Thoracic aorta (tissue), 2 donors: Measurements from ENCODE around the gene DEAF1. TPM values are rescaled to one million over a fixed set of nuclear protein-coding genes. Genes with fewer than 3 reads are reported as not detected.
A peak's percentile ranks its signal among the peaks of the same experiment; 100 is the strongest.

Experiments used
- ATAC-seq: fragments of 150-250 bp; one replicate; pipeline ENCODE4 v1.8.0; 2017; ENCODE audit warnings: low read depth; ENCODE audit not compliant: insufficient number of reproducible peaks, low FRiP score
- DNase-seq: peaks from one replicate; pipeline ENCODE4 v3.0.0-alpha.2; 2020; ENCODE audit warnings: low spot score
- H3K27ac ChIP-seq, 2 donors: fragments of 200-600 bp; sonication (generic); 1 replicate in 1 of 2; 2 replicates in 1 of 2; pipeline ENCODE4 v1.5.1; 2016; ENCODE audit warnings: mild to moderate bottlenecking in 2 of 2, moderate library complexity in 2 of 2
- H3K27me3 ChIP-seq: fragments of 200-600 bp; sonication (generic); replicated peaks from 2 replicates; pipeline ENCODE4 v1.6.0; 2016; ENCODE audit warnings: mild to moderate bottlenecking; ENCODE audit not compliant: insufficient read depth
- H3K36me3 ChIP-seq: fragments of 200-600 bp; sonication (generic); one replicate; pipeline ENCODE4 v1.5.1; 2016
- H3K4me1 ChIP-seq, 2 donors: fragments of 200-600 bp; sonication (generic); 1 replicate in 1 of 2; 2 replicates in 1 of 2; pipeline versions ENCODE4 v1.5.1 to v1.6.0; 2016; ENCODE audit warnings: low read depth in 2 of 2, mild to moderate bottlenecking in 1 of 2; ENCODE audit not compliant: control insufficient read depth in 1 of 2
- H3K4me3 ChIP-seq: fragments of 200-600 bp; sonication (generic); 2 replicates; pipeline ENCODE4 v1.5.1; 2016; ENCODE audit warnings: mild to moderate bottlenecking
- H3K9me3 ChIP-seq: fragments of 200-600 bp; sonication (generic); 2 replicates; pipeline ENCODE4 v1.5.1; 2016
- total RNA-seq, 2 donors: library from RNA; depleted of rRNA; stranded (reverse); fragments of >200 nt; gene quantifications; one replicate each; pipeline versions ENCODE4 v1.1.0 to v1.2.3, GENCODE V29; 2016
- TF ChIP-seq, protein P1 (sequence below): fragments of 200-600 bp; sonication (generic); IDR thresholded peaks from one replicate; pipeline ENCODE4 v1.5.1; 2019; ENCODE audit warnings: antibody characterized with exemption

DEAF1 gene
- total RNA-seq, 2 donors from 2014 or later = 22.1 to 67.0 TPM

DNA sequence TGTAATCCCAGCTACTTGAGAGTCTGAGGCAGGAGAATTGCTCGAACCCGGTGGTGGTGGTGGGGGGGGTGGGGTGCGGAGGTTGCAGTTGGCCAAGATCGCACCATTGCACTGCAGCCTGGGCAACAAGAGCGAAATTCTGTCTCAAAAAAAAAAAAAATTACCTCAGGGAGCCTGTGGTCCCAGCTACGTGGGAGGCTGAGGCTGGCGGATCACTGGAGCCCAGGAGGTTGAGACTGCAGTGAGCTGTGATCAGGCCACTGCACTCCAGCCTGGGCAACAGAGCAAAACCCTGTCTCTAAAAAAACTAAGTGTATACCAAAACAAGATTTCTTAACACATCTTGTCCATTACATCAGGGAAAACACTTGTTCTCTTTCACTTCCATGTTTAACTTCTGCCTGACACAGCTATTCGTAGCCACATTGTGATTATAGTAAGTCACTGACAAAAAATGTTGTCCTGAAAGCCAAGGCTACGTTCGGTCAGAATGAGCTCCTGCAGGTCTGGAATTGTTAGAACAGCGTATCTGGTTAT is 2.0 kb upstream of the DEAF1 start:
- DNase-seq = no peak
- Histone ChIP-seq H3K27ac (peak overlapping the region; percentile 99), H3K4me1 (peaks cover 23 to 41% of the 10 kb centered on the region in 2 donors), H3K4me3 (peak overlapping the region; percentile 97), H3K36me3 (peaks cover 8% of the 10 kb centered on the region), H3K9me3 (no peaks in the 10 kb centered on the region), H3K27me3 (no peaks in the 10 kb centered on the region)
- TF ChIP-seq, protein P1, sequence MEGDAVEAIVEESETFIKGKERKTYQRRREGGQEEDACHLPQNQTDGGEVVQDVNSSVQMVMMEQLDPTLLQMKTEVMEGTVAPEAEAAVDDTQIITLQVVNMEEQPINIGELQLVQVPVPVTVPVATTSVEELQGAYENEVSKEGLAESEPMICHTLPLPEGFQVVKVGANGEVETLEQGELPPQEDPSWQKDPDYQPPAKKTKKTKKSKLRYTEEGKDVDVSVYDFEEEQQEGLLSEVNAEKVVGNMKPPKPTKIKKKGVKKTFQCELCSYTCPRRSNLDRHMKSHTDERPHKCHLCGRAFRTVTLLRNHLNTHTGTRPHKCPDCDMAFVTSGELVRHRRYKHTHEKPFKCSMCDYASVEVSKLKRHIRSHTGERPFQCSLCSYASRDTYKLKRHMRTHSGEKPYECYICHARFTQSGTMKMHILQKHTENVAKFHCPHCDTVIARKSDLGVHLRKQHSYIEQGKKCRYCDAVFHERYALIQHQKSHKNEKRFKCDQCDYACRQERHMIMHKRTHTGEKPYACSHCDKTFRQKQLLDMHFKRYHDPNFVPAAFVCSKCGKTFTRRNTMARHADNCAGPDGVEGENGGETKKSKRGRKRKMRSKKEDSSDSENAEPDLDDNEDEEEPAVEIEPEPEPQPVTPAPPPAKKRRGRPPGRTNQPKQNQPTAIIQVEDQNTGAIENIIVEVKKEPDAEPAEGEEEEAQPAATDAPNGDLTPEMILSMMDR = no peak
- ATAC-seq = peak; percentile 32

DNA sequence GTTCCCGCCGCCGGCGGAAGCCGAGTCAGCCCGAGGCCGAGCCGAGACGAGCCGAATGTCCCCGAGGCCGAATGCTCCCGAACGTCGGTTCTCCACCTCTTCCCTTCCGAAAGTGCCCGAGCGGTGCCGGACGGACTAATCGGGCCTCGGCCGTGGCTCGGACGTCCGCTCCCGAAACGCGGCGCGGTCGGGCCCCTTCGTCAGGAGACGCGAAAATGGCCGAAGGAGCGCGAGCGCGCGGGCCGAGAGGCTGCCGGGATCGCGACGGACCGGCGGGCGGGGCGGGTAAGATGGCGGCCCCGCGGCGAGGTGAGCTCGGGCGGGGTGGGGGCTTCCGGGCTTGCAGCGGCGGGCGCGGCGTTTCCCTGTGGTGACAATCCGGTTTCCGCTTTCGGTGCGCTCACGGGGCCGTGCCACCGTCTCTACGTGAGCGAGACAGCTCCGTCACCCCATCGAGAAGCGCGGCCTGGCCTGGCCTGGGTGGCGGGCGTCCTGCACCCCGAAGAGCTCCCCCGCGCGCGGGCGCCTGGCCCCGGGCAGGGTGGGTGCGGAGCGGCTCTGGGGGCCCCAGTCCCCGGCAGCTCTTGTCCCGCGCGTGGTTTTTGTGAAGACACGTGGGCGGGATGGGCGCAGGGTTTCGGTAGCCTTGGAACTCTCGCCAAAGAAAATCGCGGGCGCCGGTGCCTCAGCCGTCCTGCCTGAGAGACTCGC is 671 bp upstream of the DEAF1 start, which contains the start of gene TMEM80:
Gene TMEM80, plus strand, starts transcription at position 279 of the 711 bp plus-strand sequence. Its CDS starts 12 bp downstream, at position 291.
- Histone ChIP-seq H3K27me3 (no peaks in the 10 kb centered on the region), H3K9me3 (no peaks in the 10 kb centered on the region), H3K4me3 (peak within 1 kb of the TSS; percentile 97), H3K36me3 (peaks cover 3% of the 10 kb centered on the region), H3K4me1 (peaks cover 23 to 41% of the 10 kb centered on the region in 2 donors), H3K27ac (peak within 1 kb of the TSS; percentile 99)
- DNase-seq (peak; percentile 95), ATAC-seq (peak; percentile 70)
- TF ChIP-seq, protein P1 = no peak

DNA sequence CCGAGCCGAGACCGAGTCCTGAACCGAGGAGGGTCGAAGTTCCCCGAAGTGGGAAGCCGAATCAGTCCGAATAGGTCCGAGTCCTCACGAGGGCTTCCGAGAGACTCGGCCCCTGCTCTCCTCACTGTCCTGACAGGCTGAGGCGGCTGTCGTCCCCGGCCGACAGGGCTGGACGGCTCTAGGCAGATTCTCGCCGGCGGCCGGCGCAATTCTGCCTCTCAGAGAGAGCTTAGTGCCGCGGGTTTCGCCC is 191 bp upstream of the DEAF1 start:
- Histone ChIP-seq H3K27me3 (no peaks in the 10 kb centered on the region), H3K27ac (peak overlapping the region; percentile 99), H3K4me1 (peaks cover 23 to 41% of the 10 kb centered on the region in 2 donors), H3K4me3 (peak overlapping the region; percentile 97), H3K9me3 (no peaks in the 10 kb centered on the region), H3K36me3 (no peaks in the 10 kb centered on the region)
- ATAC-seq = peak; percentile 85
- DNase-seq = no peak
- TF ChIP-seq, protein P1 = no peak

DNA sequence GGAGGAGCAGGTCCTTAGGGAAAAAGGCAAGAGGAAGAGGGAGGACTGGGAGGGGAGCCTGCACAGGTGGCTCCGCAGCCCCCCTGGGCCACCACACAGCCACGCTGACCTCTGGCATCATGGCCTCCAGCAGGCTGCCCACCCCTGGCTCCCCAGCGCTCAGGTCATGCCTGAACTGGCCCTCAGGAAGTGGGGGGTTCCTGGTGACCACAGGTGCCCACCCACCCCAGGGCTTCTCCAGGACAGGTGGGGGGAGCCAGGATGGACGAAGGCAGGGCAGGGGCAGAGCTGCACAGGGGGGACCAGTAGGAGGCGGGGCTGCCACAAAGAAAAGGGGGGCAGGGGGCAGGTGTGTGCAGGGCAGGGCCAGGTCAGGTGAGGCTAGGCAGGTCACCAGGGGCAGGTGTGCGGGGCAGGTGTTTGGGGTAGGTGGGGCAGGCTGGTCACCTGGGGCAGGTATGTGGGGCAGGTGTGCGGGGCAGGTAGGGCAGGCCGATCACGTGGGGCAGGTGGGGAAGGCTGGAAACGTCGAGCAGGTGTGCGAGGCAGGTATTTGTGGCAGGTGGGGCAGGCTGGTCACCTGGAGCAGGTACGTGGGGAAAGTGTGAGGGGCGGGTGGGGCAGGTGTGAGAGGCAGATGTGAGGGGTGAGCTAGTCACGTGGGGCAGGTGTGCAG is 997 bp downstream of the DEAF1 start:
- ATAC-seq (no peak), DNase-seq (no peak)
- Histone ChIP-seq H3K4me1 (peaks cover 23 to 41% of the 10 kb centered on the region in 2 donors), H3K4me3 (peak overlapping the region; percentile 97), H3K36me3 (no peaks in the 10 kb centered on the region), H3K27me3 (no peaks in the 10 kb centered on the region), H3K27ac (peak overlapping the region; percentile 7 to 21), H3K9me3 (no peaks in the 10 kb centered on the region)
- TF ChIP-seq, protein P1 = no peak

DNA sequence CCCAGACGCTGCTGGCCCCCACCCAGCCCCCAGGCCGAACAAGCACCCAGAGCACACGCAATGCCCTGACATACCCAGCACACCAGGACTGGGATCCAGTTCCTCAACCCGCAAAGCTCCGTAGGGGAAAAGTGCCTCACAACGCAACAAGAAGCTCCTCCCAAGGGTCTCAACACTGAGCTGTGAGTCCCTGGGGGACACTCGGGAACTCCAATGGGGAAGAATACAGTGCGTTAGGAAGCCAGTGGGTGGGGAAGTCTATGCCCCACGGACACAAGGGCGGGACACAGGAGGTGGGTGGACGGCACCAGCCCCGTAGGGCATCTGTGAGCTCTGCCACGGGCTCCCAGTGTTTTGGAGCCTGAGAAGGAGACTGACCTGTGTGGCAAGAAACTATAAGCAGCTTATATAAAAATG is 1.6 kb downstream of the DEAF1 start:
- Histone ChIP-seq H3K36me3 (peaks cover under 1% of the 10 kb centered on the region), H3K4me1 (peaks cover 23 to 37% of the 10 kb centered on the region in 2 donors), H3K27me3 (no peaks in the 10 kb centered on the region), H3K27ac (peak overlapping the region; percentile 7 to 21), H3K4me3 (peak overlapping the region; percentile 97), H3K9me3 (no peaks in the 10 kb centered on the region)
- DNase-seq (no peak), ATAC-seq (no peak)
- TF ChIP-seq, protein P1 = no peak
